Spleen (tissue), 11 donors: ENCODE data around the gene ZNF385A. TPM values are rescaled to one million over a fixed set of nuclear protein-coding genes. Genes with fewer than 3 reads are reported as not detected.

Experiments
- DNase-seq: peaks from one replicate; pipeline ENCODE4 v3.0.0-alpha.2; 2020
- H3K27ac ChIP-seq, 8 donors: fragments of 200-600 bp; sonication (generic) in 7 of 8; 1 replicate in 4 of 8; 2 replicates in 4 of 8; pipeline versions ENCODE4 v1.5.0 to v1.8.0; 2016 to 2021; ENCODE audit warnings: inconsistent platforms in 4 of 8, mild to moderate bottlenecking in 4 of 8, moderate library complexity in 1 of 8
- H3K27me3 ChIP-seq, 7 donors: fragments of 200-600 bp; sonication (generic) in 6 of 7; replicated peaks in 1 of 7; 1 replicate in 4 of 7; 2 replicates in 3 of 7; pipeline versions ENCODE4 v1.5.0 to v1.8.0; 2016 to 2021; ENCODE audit warnings: inconsistent platforms in 3 of 7, mild to moderate bottlenecking in 1 of 7
- H3K36me3 ChIP-seq, 6 donors: fragments of 200-600 bp; sonication (generic) in 5 of 6; 1 replicate in 4 of 6; 2 replicates in 2 of 6; pipeline versions ENCODE4 v1.5.0 to v1.8.0; 2016 to 2021; ENCODE audit warnings: inconsistent platforms in 2 of 6
- H3K4me1 ChIP-seq, 6 donors: fragments of 200-600 bp; sonication (generic) in 5 of 6; 1 replicate in 3 of 6; 2 replicates in 3 of 6; pipeline versions ENCODE4 v1.5.0 to v1.8.0; 2016 to 2021; ENCODE audit warnings: inconsistent platforms in 3 of 6
- H3K4me3 ChIP-seq, 8 donors: fragments of 200-600 bp; sonication (generic) in 7 of 8; 1 replicate in 4 of 8; 2 replicates in 4 of 8; pipeline versions ENCODE4 v1.5.0 to v1.8.0; 2016 to 2021; ENCODE audit warnings: inconsistent platforms in 4 of 8, mild to moderate bottlenecking in 4 of 8, moderate library complexity in 2 of 8
- H3K9me3 ChIP-seq, 8 donors: fragments of 200-600 bp; sonication (generic) in 7 of 8; 1 replicate in 4 of 8; 2 replicates in 4 of 8; pipeline versions ENCODE4 v1.5.0 to v1.8.0; 2016 to 2021; ENCODE audit warnings: inconsistent platforms in 4 of 8
- CTCF ChIP-seq, 11 experiments: fragments of 200-600 bp in 7 of 11; fragments of 450-650 bp in 4 of 11; sonication (generic) in 4 of 11; IDR thresholded peaks in 8 of 11; conservative IDR thresholded peaks in 3 of 11; 1 replicate in 7 of 11; 2 replicates in 4 of 11; pipeline versions ENCODE4 v1.4.0 to v1.8.0; 2016 to 2021; ENCODE audit warnings: antibody characterized with exemption in 11 of 11, inconsistent platforms in 4 of 11, mild to moderate bottlenecking in 1 of 11
- POLR2A ChIP-seq, 3 donors: fragments of 450-650 bp; IDR thresholded peaks; one replicate each; pipeline ENCODE4 v1.5.1; 2017; ENCODE audit warnings: antibody characterized with exemption in 3 of 3, mild to moderate bottlenecking in 1 of 3
- POLR2AphosphoS5 ChIP-seq, 3 donors: sonication (generic); formaldehyde crosslinking; IDR thresholded peaks; one replicate each; pipeline ENCODE4 v1.5.1; 2017; ENCODE audit warnings: antibody characterized with exemption in 3 of 3
- WGBS, 5 donors: extraction: QIAGEN DNeasy Blood & Tissue Kit in 3 of 5; methylation state at CpG; one replicate each; pipeline versions ENCODE4 v1.1.5 to v1.1.7; 2013 to 2018; 5-methylcytosine and 5-hydroxymethylcytosine counted together
- intact Hi-C: fragments of 100-400 bp; cut with DNase I; formaldehyde crosslinking; loops from one replicate; pipeline ENCODE4 v1.15.0; 2023; ENCODE audit warnings: low total_unique reads
- polyA plus RNA-seq, 3 donors: library from polyadenylated mRNA; stranded (reverse); fragments of 200-250 nt; gene quantifications; one replicate each; pipeline ENCODE4 v1.2.1, GENCODE V29; 2013
- total RNA-seq, 7 donors: library from RNA; depleted of rRNA in 3 of 7; stranded (reverse); fragments of >200 nt in 3 of 7; fragmentation: NEBNext Ultra II Directional in 4 of 7; extraction: Animal tissue kit (Norgen Biotek cat#: 25700) in 4 of 7; gene quantifications; one replicate each; pipeline versions ENCODE4 v1.1.0 to v1.2.1, GENCODE V29; 2016 to 2021
- donor health status: healthy with polysubstance abuse.
- donor health status: DM: no; HTN: no; CAD: no; lungs with moderate emphysema.
- donor health status: DM: no; HTN: no; CAD: no.
- donor health status: Bipolar disorder and iron deficiency.
- donor health status: healthy.
- donor health status: DM: no; HTN: no; CAD: no.
- donor health status: DM: yes; HTN: yes; CAD: no.

Gene ZNF385A
- total and polyA plus RNA-seq, 10 donors: 7.4 to 40.3 (median 23.4) TPM

GRCh38 chr12:54352891-54353874, 31.4 kb downstream of the ZNF385A start:
- Histone ChIP-seq H3K4me1 (peaks cover 2 to 32% (median 15%) of the 10 kb centered on the region in 6 donors), H3K4me3 (no peak overlapping the region), H3K36me3 (peaks cover 4 to 70% (median 34%) of the 10 kb centered on the region in 6 donors), H3K9me3 (no peaks in the 10 kb centered on the region), H3K27me3 (no peaks in the 10 kb centered on the region), H3K27ac (no peak overlapping the region)
- no peak for TF ChIP-seq POLR2A (IDR thresholded peaks at IDR 0.05)
- no peak for TF ChIP-seq POLR2AphosphoS5 (IDR thresholded peaks at IDR 0.05)
- no peak for TF ChIP-seq CTCF (IDR thresholded peaks at IDR 0.05 in 8 of 11, conservative IDR thresholded peaks at IDR 0.05 in 3 of 11)
- WGBS, 5 donors: 66 to 93% (median 83%) methylated on average over 1 of the region's 1 CpG
- DNase-seq: no peak
- intact Hi-C loops: no loop called here

- Histone ChIP-seq H3K36me3 (peaks cover 4 to 81% (median 44%) of the 10 kb centered on the region in 6 donors), H3K27me3 (no peaks in the 10 kb centered on the region), H3K4me1 (peaks cover 0 to 21% (median 10%) of the 10 kb centered on the region in 6 donors), H3K4me3 (no peak overlapping the region), H3K9me3 (no peaks in the 10 kb centered on the region), H3K27ac (no peak overlapping the region)
- intact Hi-C loops: no loop called here
- TF ChIP-seq POLR2A (IDR thresholded peaks at IDR 0.05) (no peak), POLR2AphosphoS5 (IDR thresholded peaks at IDR 0.05) (peak in 2 of 3 donors; percentile 7 to 11)
- 19 to 43% (median 33%) methylated on average over 21 of the region's 21 CpGs for WGBS, 5 donors
- no peak for DNase-seq
These were observed 32.5 kb downstream of the ZNF385A start for GRCh38 chr12:54352022-54352531.

DNA sequence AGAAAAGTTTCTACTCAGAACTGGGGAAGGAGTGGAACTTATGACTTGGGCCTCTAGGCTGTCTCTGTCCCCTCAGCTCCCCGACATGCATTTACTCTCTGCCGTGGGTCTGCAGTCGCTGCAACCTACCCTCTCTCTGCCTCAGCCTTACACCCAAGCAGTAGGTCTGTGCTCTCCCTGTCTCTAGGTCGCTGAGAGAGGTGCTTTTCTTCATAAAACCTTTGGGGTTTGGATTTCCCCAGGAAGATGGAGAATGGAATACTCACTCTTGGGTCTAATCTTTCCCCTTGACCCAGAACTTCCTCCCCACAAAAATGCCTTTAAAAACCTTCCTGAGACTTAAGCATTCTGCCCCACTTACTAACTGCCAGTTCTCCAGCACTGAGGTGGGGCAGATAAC, 33.2 kb downstream of the ZNF385A start:
- TF ChIP-seq POLR2A (IDR thresholded peaks at IDR 0.05) (no peak), POLR2AphosphoS5 (IDR thresholded peaks at IDR 0.05) (no peak), CTCF (IDR thresholded peaks at IDR 0.05 in 8 of 11, conservative IDR thresholded peaks at IDR 0.05 in 3 of 11) (no peak)
- Histone ChIP-seq H3K27ac (no peak overlapping the region), H3K4me3 (no peak overlapping the region), H3K27me3 (no peaks in the 10 kb centered on the region), H3K9me3 (no peaks in the 10 kb centered on the region), H3K4me1 (peaks cover 0 to 20% (median 10%) of the 10 kb centered on the region in 6 donors), H3K36me3 (peaks cover 4 to 88% (median 51%) of the 10 kb centered on the region in 6 donors)
- 67 to 80% (median 75%) methylated on average over 4 of the region's 4 CpGs for WGBS, 5 donors
- no peak for DNase-seq
- intact Hi-C loops: no loop called here

DNA sequence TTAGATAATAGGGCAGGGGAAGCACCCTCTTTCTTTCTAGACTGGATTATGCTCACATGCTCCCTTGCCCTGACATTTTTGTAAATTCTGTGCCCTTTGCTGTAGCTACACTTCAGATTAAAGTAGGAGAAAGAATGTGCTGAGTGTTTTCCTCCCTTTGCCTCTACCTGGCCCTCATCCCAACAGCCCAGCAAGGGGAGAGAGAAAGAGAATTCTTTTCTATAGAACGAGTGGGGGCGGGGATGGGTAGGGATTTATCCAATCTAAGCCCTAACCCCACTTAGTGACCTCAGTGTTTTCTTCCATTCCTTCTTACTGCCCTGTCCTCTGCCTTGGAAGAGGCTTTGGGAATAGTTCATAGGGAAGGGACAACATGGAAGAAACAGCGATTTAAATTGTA, 33.8 kb downstream of the ZNF385A start:
- no peak for DNase-seq
- intact Hi-C loops: no loop called here

More for the DNA sequence above, 33.8 kb downstream of the ZNF385A start:
- Histone ChIP-seq H3K36me3 (peaks cover 4 to 88% (median 57%) of the 10 kb centered on the region in 6 donors), H3K27me3 (no peaks in the 10 kb centered on the region), H3K4me3 (no peak overlapping the region), H3K9me3 (no peaks in the 10 kb centered on the region), H3K27ac (no peak overlapping the region), H3K4me1 (peaks cover 0 to 20% (median 10%) of the 10 kb centered on the region in 6 donors)
- no peak for TF ChIP-seq POLR2A (IDR thresholded peaks at IDR 0.05)
- no peak for TF ChIP-seq CTCF (IDR thresholded peaks at IDR 0.05 in 8 of 11, conservative IDR thresholded peaks at IDR 0.05 in 3 of 11)
- TF ChIP-seq POLR2AphosphoS5 (IDR thresholded peaks at IDR 0.05): no peak
- 64 to 92% (median 79%) methylated on average over 3 of the region's 3 CpGs for WGBS, 5 donors
